Measurements from ENCODE around the gene CDH4.

GRCh38 chr20:61803915-61804751 is 552.1 kb downstream of the CDH4 start:
- TF ChIP-seq EZH2 (IDR thresholded peaks at IDR 0.05; ENCODE audit: low read depth, low read length, severe bottlenecking) (no peak), TCF12 (IDR thresholded peaks at IDR 0.05; ENCODE audit: low read depth, low read length) (no peak), POLR2AphosphoS5 (IDR thresholded peaks at IDR 0.05; ENCODE audit: low read depth, low read length) (no peak), BRCA1 (IDR thresholded peaks at IDR 0.05; ENCODE audit: low read depth, low read length) (no peak), GABPA (IDR thresholded peaks at IDR 0.05; ENCODE audit: borderline replicate concordance, insufficient read depth, low read length) (no peak), RBBP5 (IDR thresholded peaks at IDR 0.05; ENCODE audit: borderline replicate concordance, low read depth, low read length) (no peak), GTF2F1 (IDR thresholded peaks at IDR 0.05; ENCODE audit: borderline replicate concordance, low read depth, low read length) (no peak), CTCF (IDR thresholded peaks at IDR 0.05; ENCODE audit: control extremely low read depth in 1 of 3, insufficient read depth in 1 of 3, low read depth in 1 of 3, low read length in 3 of 3) (no peak), RFX5 (IDR thresholded peaks at IDR 0.05; ENCODE audit: borderline replicate concordance, low read depth, low read length) (no peak)

Data from H1 (cell line).